H1 (cell line): ENCODE data around the gene ZNF775. TPM values are rescaled to one million over a fixed set of nuclear protein-coding genes. Genes with fewer than 3 reads are reported as not detected.

Experiments used
- CTCF ChIP-seq, 3 experiments: IDR thresholded peaks; 1 replicate in 2 of 3; 2 replicates in 1 of 3; pipeline versions ENCODE4 v1.5.1 to v1.6.1; 2011; ENCODE audit warnings: low read length in 3 of 3, mild to moderate bottlenecking in 3 of 3, inconsistent platforms in 2 of 3, low read depth in 1 of 3, moderate library complexity in 1 of 3; ENCODE audit not compliant: insufficient read depth in 1 of 3; ENCODE audit errors: control extremely low read depth in 1 of 3
- POLR2AphosphoS5 ChIP-seq: IDR thresholded peaks from 2 replicates; pipeline ENCODE4 v1.6.1; 2011; ENCODE audit warnings: low read depth, low read length
- SUZ12 ChIP-seq: fragments of 200-600 bp; sonication (generic); IDR thresholded peaks from 2 replicates; pipeline ENCODE4 v1.6.1; 2012; ENCODE audit warnings: mild to moderate bottlenecking, inconsistent platforms, low read length, moderate library complexity, mixed read lengths
- polyA plus RNA-seq, 7 experiments: library from polyadenylated mRNA; depleted of rRNA in 3 of 7; stranded (reverse) in 5 of 7; unstranded in 2 of 7; fragments of >200 nt in 5 of 7; fragments of 200-250 nt in 2 of 7; gene quantifications; 1 replicate in 5 of 7; 2 replicates in 1 of 7; 4 replicates in 1 of 7; pipeline versions ENCODE4 v1.2.1 to v1.2.3, GENCODE V29; 2011 to 2013; ENCODE audit warnings: missing spikeins in 2 of 7, mixed read lengths in 2 of 7
- total RNA-seq: library from RNA; stranded (reverse); fragmentation: NEBNext Ultra II Directional; extraction: Animal tissue kit (Norgen Biotek cat#: 25700); gene quantifications from 2 replicates; pipeline ENCODE4 v1.2.1, GENCODE V29; 2021

Gene ZNF775
- total and polyA plus RNA-seq, 2 of the 8 experiments (the other 6 are each of a cell fraction or from before 2014, with no cell fraction given), result 13.6 to 21.5 TPM

GRCh38 chr7:150402671-150403321, 23.7 kb downstream of the ZNF775 start (continued):
- TF ChIP-seq CTCF (IDR thresholded peaks at IDR 0.05; ENCODE audit: control extremely low read depth in 1 of 3, insufficient read depth in 1 of 3, low read depth in 1 of 3, low read length in 3 of 3), result no peak
- TF ChIP-seq POLR2AphosphoS5, result 0 out of 2 replicates have a peak, but pooled peaks have one; percentile 4
- TF ChIP-seq SUZ12, result no peak
